HepG2 (cell line): ENCODE data around the gene LYZL2. TPM values are rescaled to one million over a fixed set of nuclear protein-coding genes. Genes with fewer than 3 reads are reported as not detected.

ENCODE experiments used
- FOXA3 ChIP-seq: IDR thresholded peaks from 2 replicates; pipeline ENCODE4 v1.6.1; 2016; ENCODE audit warnings: missing genetic modification reagents, missing compliant biosample characterization
- FOXO1 ChIP-seq: sonication (generic); formaldehyde crosslinking; IDR thresholded peaks from 2 replicates; pipeline ENCODE4 v1.4.0; 2020; ENCODE audit warnings: missing genetic modification reagents
- GATAD2A ChIP-seq: IDR thresholded peaks from 2 replicates; pipeline ENCODE4 v1.6.1; 2016
- NR2F2 ChIP-seq: IDR thresholded peaks from 2 replicates; pipeline ENCODE4 v1.6.1; 2012; ENCODE audit warnings: low read depth, inconsistent platforms, borderline replicate concordance
- PATZ1 ChIP-seq: sonication (generic); formaldehyde crosslinking; IDR thresholded peaks from 2 replicates; pipeline ENCODE4 v1.4.0; 2020; ENCODE audit warnings: missing genetic modification reagents
- PAXIP1 ChIP-seq: sonication (generic); formaldehyde crosslinking; conservative IDR thresholded peaks from 2 replicates; pipeline ENCODE4 v1.4.0; 2020; ENCODE audit warnings: mild to moderate bottlenecking, missing genetic modification reagents, moderate library complexity
- REPIN1 ChIP-seq: sonication (generic); formaldehyde crosslinking; IDR thresholded peaks from 2 replicates; pipeline ENCODE4 v1.8.0; 2022; ENCODE audit warnings: missing genetic modification reagents, low read depth, mild to moderate bottlenecking, borderline replicate concordance
- TBX2 ChIP-seq: sonication (generic); formaldehyde crosslinking; IDR thresholded peaks from 2 replicates; pipeline ENCODE4 v1.5.0; 2020; ENCODE audit warnings: missing genetic modification reagents, mild to moderate bottlenecking, borderline replicate concordance
- ZBTB26 ChIP-seq: IDR thresholded peaks from 2 replicates; pipeline ENCODE4 v1.6.1; 2016; ENCODE audit warnings: missing compliant biosample characterization, missing genetic modification reagents, borderline replicate concordance
- ZFY ChIP-seq: sonication (generic); formaldehyde crosslinking; IDR thresholded peaks from 2 replicates; pipeline ENCODE4 v1.4.0; 2020; ENCODE audit warnings: missing genetic modification reagents
- ZNF780A ChIP-seq: sonication (generic); formaldehyde crosslinking; IDR thresholded peaks from 2 replicates; pipeline ENCODE4 v1.8.0; 2022; ENCODE audit warnings: mild to moderate bottlenecking, missing genetic modification reagents, moderate library complexity
- ZSCAN31 ChIP-seq: sonication (generic); formaldehyde crosslinking; IDR thresholded peaks from 2 replicates; pipeline ENCODE4 v1.5.0; 2020; ENCODE audit warnings: low read depth, mild to moderate bottlenecking, missing genetic modification reagents
- ZXDC ChIP-seq: sonication (generic); formaldehyde crosslinking; IDR thresholded peaks from 2 replicates; pipeline ENCODE4 v1.5.0; 2020; ENCODE audit warnings: mild to moderate bottlenecking, missing genetic modification reagents
- polyA plus RNA-seq, 8 experiments: library from polyadenylated mRNA; depleted of rRNA in 3 of 8; stranded (reverse) in 7 of 8; unstranded in 1 of 8; fragments of >200 nt; fragmentation: Illumina TruSeq in 4 of 8; extraction: Trizol in 4 of 8; gene quantifications; 2 replicates each; pipeline versions ENCODE4 v1.2.1 to v1.2.3, GENCODE V29; 2011 to 2016; ENCODE audit warnings: low read depth in 4 of 8, missing spikeins in 1 of 8, mixed read lengths in 1 of 8; ENCODE audit not compliant: insufficient read depth in 1 of 8
- total RNA-seq, 5 experiments: library from RNA; depleted of rRNA; stranded (reverse); fragments of >200 nt; fragmentation: Illumina TruSeq; extraction: Trizol; gene quantifications; 2 replicates each; pipeline ENCODE4 v1.2.3, GENCODE V29; 2016; ENCODE audit warnings: low read depth in 1 of 5

The LYZL2 gene
- total and polyA plus RNA-seq, 2 of the 13 experiments (the other 11 are each of a cell fraction or from before 2014, with no cell fraction given): 0.20 to 0.63 TPM

GRCh38 chr10:30596013-30596412, 33.5 kb downstream of the LYZL2 start (continued):
- peak; percentile 12; the same call in 1 of the 2 replicates for TF ChIP-seq PATZ1 (CRISPR knock-in tag)
- TF ChIP-seq TBX2 (CRISPR knock-in tag): 0 out of 2 replicates have a peak, but pooled peaks have one; percentile 30
- TF ChIP-seq ZXDC (CRISPR knock-in tag): no peak
- TF ChIP-seq PAXIP1 (CRISPR knock-in tag): 0 out of 2 replicates have a peak, but pooled peaks have one; percentile 12
- peak; percentile 49; the same call in 1 of the 2 replicates for TF ChIP-seq ZSCAN31 (CRISPR knock-in tag)
- peak; percentile 19; the same call in 1 of the 2 replicates for TF ChIP-seq ZFY
- TF ChIP-seq GATAD2A (CRISPR knock-in tag): peak; percentile 15; the same call in 1 of the 2 replicates
- 0 out of 2 replicates have a peak, but pooled peaks have one; percentile 28 for TF ChIP-seq REPIN1 (CRISPR knock-in tag)
- TF ChIP-seq NR2F2: 0 out of 2 replicates have a peak, but pooled peaks have one; percentile 2
- TF ChIP-seq ZBTB26 (CRISPR knock-in tag): no peak
- no peak for TF ChIP-seq ZNF780A (CRISPR knock-in tag)
- TF ChIP-seq FOXO1 (CRISPR knock-in tag): no peak
- TF ChIP-seq FOXA3 (CRISPR knock-in tag): no peak
